GM21526 (cell line): ENCODE data around the gene GREM2.

ENCODE experiments used
- ATAC-seq: cut with Tn5 transposase; IDR thresholded peaks from one replicate; pipeline ENCODE4 v1.9.1; 2021; ENCODE audit warnings: moderate library complexity; ENCODE audit not compliant: unreplicated experiment, low FRiP score

Gene GREM2

DNA sequence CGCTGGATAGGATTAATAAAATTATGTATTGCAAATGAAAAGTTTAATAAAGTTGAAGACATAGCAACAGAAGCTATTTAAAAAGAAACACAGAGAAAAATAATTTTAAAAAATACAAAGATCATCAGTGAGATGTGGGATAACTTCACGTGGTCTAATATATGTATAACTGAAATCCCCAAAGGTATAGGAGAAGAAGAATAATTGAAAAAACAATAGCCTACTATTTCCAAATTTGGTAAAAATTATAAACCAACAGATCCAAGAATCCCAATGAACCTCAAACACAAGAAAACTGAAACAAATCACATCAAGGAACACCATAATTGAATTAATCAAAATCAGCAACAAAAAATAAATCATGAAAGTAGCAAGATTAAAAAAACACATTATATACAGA lies 44.9 kb downstream of the GREM2 start:
- ATAC-seq, result no peak

DNA sequence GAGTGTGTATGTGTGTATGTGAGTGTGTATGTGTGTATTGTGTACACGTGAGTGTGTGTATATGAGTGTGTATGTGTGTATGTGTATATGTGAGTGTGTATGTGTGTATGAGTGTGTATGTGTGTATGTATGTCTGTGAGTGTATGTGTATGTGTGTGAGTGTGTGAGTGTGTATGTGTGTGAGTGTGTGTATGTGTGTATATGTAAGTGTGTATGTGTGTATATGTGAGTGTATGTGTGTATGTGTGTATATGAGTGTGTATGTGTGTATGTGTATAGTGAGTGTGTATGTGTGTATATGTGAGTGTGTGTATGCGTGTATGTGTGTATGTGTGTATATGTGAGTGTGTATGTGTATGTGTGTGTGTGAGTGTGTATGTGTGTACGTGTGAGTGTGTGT lies 49.2 kb downstream of the GREM2 start:
- no peak for ATAC-seq

- ATAC-seq, result no peak
Observed at GRCh38 chr1:240562111-240562590, 49.8 kb downstream of the GREM2 start.

GRCh38 chr1:240559781-240560180 lies 52.2 kb downstream of the GREM2 start:
- no peak for ATAC-seq

DNA sequence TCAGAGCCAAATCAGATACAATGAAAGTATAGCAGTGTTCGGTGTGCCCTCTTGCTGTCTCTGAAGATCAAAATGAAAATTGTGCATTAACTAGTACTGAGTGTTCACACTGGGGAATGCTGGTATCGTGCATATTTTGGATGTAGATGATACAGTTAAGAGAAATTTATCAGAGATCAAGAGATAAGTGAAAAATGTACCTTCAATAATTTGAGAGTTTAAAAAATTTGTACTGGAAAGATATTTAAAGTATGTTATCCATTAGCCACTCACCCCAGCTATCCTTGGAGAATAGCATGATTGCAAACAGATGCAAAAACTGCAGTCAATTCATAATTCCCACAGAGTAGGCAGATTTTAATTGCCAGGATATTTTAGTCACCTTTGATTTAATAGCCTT lies 56.4 kb downstream of the GREM2 start:
- no peak for ATAC-seq

DNA sequence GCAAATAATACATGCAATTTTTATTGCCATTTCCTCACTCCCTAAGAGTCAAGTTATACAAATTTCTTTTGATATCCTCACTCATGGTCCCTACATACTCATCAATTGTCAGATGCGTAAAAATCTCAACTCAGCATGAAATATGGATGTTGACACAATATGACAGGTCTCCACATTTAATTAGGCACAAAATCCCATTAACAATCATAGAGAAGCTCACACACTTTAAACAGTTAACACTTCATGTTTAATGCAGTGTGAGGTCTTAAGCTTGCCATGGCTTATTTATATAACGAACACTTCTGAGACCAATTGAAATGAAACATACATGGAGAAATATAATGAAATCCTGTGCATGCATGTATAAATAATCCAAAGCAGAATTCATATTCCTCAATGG lies 58.6 kb downstream of the GREM2 start:
- no peak for ATAC-seq

- ATAC-seq, result no peak
Observed at GRCh38 chr1:240539769-240540414, 72.1 kb downstream of the GREM2 start.

DNA sequence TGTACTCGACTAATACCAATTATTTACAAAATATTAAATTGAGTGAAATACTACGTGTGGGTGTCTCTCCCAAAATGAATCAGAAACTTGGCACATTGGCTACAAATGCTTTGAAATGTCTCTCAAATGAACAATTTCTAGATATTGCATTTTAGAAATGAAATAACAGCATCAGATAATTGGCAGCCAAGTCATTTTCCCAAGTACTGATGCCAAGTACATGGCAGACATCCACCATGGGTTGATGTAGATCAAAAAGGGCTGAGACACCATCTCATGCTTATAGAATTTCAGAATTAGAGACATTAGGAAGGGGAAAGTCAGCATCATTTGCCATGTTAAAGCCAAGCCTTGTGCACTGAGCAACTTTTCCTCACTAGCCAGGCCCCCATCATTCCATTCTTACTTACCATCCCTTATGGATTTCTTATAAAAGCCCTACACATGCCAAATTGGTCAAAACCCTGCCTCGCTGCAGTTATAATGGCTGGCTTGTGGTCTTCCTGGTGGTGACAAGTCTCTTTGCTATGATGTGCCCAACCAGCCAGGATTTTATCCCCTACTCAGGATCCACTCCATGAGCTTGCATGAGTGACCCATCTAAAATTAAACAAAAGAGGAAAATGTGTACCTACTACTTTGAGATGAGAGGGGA lies 73.1 kb downstream of the GREM2 start:
- no peak for ATAC-seq

DNA sequence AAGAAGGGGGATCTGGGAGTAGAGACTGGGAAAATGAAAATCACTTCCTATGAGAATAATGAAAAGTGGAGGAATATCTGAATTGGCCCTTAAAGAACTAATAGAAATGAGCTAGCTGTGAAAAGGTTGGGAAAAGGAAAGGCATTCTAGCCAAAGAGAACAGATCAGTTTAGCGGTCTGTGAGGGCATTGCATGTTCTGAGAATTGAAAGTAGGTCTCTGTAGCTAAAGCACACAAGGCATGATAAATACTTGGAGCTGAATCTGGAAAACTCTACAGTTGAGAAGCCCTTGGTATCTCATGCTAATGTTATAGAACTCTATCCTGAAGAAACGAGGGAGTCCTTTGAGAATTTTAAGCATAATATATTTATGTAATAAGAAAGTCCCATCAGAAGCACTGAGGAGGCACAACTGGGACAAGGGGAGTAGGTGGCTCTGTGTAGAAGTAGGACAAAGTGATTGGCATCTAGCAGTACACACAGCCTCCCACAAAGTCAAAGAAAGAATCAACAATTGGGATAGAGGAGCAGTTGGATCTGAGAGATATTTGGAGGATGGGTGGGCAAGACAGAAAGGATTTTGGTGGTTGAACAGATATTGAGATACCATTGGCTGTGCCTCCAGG lies 78.7 kb downstream of the GREM2 start:
- no peak for ATAC-seq

DNA sequence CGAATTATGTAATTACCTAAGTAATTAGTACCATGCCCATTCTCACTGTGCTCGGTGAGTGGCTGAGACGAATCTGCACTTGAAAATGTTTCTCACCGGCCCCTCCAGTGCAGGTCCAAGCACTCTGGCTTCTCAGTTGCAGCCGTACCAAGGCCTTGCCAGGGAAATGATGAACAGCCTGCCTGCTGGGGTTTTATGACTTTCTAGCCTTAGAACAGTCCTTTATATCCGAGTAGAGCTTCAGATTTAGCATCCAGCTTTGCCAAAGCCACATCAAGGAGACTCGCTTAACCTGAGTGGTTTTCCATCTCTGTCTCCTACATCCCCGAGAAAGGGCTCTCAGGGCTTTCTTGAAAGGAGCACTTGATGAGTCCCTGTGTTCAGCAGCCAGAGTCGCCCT lies 83.4 kb downstream of the GREM2 start:
- ATAC-seq, result no peak

GRCh38 chr1:240527086-240527485 lies 84.9 kb downstream of the GREM2 start:
- no peak for ATAC-seq

GRCh38 chr1:240526312-240526711 lies 85.6 kb downstream of the GREM2 start:
- ATAC-seq, result no peak

- ATAC-seq, result no peak
Observed at GRCh38 chr1:240524356-240525069, 87.4 kb downstream of the GREM2 start.

DNA sequence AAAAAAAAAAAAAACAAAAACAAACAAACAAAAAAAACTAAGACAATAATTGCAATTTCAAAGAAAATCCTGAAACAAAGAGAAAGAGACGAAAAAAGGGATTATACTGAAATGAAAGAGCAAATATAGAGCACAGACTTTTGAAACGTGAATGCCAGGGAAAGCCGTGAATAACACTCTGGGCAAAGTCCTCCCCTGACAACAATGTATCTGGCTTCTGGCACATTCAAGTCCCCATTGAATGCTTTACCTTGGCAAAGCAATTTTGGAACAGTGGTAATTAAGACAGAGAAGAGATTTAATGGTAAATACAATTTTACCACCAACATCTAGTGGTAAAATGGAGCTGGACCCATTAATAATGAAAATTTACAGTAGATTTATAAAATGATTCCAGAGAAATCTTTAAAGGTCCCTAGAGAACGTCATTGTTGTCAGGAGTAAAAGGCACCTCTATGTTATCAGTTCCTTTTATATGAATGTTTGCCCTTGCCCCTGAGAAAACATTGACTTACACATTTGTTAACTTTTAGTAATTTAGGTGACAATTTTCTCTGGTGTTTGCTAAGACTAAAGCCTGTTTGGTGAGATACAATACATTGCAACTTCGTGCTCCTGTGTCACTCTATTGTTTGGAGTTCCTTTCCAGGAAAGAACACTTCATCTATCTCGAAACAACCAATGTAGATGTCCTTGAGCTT lies 89.7 kb downstream of the GREM2 start:
- ATAC-seq, result no peak

DNA sequence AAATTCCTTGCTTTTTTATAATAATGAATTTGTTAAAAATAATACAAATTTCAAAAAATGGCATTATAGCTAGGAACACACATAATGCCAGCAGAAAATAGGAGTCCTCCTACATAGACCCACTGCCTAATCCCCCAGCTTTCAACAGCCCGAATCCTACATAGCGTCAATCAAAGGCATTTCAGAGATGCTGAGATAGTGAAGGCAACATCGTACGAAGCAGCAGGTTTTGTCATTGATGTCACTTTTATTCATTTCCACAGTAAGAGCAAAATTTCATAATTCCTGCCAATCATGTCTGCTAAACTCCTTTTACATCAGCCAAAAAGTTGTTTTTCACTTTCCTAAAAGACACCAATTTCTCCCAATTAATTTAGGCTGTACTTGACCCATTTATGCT lies 94.1 kb downstream of the GREM2 start:
- ATAC-seq, result no peak

DNA sequence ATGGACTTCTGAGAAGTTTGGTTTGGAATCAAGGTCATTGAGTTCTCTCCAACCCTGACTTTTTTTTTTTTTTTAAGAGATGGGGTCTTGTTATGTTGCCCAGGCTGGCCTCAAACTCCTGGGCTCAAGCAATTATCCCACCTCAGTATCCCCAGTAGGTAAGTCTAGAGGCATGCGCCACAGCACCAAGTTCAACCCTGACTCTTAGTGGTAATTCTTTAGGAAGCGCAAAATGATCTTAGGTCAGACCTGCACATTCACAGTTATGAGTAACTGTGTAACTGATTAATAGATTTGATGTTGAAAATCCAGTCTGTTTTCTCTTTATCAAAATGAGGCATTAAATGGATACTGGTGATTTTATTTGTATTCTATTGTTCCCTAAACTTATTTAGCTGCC lies 95.9 kb downstream of the GREM2 start:
- ATAC-seq, result no peak

DNA sequence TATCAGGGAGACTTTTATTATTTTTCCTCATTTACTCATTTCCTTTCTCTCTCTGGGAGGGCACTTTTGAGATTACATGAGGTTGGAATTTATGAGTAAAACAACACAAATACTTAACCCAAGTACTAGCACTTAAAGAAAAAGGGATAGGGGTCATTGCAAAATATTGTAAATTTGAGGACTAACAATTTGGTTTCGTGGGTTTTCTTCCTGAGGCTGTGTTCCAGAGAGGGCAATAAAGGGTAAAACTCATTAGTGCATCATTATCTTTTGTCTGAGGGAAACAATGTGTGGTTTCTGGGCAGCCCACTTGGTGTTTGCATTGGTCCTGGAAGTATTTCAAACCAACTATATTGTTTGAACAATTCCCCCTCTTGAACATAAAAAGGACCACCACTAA lies 96.5 kb downstream of the GREM2 start:
- ATAC-seq, result no peak

GRCh38 chr1:240511789-240512188 lies 100.2 kb downstream of the GREM2 start:
- ATAC-seq, result no peak

DNA sequence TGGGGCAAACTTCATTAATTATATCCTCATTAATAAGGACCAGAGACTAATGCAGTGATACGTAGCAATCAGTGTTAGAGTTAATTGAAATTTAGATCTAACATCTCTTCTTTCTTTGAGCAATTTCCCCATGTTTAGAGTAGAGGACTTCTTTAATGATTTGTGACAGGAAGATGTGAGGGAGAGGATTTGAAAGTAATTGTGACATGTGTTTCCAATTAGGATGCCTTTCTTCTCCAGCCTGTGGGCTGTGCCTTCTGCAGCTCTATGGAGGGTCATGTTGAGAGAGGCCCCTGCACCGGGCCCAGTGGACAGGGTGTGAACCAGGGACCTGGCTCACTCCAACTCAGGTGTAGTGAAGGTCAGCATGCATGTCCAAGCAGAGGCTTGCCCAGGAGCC lies 103.0 kb downstream of the GREM2 start:
- no peak for ATAC-seq

GRCh38 chr1:240508201-240508600 lies 103.8 kb downstream of the GREM2 start:
- ATAC-seq, result no peak

GRCh38 chr1:240506176-240506575 lies 105.8 kb downstream of the GREM2 start:
- no peak for ATAC-seq
